ENCODE results near the gene MYH10.
"Not testable (repeated sequence)": the region's sequence is repeated elsewhere in the genome, so short reads cannot be mapped to it uniquely, and the experiment has no call there.

Gene MYH10

GRCh38 chr17:8557176-8557806, 73.2 kb downstream of the MYH10 start:
- no peak for DNase-seq

DNA sequence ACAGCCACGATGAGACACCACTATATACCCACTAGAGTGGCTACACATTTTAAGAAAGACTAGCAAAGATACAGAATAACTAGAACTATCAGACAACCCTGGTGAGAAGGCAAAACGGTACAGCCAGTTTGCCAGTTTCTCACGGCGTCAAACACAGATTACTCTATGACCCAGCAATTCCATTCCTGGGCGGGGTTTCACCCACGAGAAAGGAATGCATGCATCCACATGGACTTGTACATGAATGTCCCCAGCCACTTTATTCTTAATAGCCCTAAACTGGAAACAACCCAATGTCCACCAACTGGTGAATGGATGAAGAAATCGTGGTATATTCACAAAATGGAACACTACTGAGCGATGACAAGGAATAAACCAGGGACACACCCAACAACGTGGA, 74.5 kb downstream of the MYH10 start:
- no peak for DNase-seq

DNA sequence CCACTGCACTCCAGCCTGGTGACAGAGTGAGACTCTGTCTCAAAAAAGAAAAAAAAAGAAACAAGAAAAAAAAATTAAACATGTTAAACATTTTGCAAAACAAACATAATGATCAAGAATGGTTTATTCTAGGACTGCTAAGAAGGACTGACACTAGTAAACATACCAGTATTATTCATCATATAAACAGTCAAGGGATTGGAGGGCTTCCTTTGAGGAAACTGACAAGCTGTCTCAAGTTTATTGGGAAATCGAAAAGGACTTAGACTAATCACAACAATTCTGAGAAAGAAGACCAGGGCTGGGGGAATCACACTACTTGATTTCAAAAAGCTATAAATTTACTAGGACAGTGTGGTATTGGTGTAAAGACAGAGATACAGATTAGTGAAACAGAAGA, 75.5 kb downstream of the MYH10 start:
- DNase-seq: no peak

DNA sequence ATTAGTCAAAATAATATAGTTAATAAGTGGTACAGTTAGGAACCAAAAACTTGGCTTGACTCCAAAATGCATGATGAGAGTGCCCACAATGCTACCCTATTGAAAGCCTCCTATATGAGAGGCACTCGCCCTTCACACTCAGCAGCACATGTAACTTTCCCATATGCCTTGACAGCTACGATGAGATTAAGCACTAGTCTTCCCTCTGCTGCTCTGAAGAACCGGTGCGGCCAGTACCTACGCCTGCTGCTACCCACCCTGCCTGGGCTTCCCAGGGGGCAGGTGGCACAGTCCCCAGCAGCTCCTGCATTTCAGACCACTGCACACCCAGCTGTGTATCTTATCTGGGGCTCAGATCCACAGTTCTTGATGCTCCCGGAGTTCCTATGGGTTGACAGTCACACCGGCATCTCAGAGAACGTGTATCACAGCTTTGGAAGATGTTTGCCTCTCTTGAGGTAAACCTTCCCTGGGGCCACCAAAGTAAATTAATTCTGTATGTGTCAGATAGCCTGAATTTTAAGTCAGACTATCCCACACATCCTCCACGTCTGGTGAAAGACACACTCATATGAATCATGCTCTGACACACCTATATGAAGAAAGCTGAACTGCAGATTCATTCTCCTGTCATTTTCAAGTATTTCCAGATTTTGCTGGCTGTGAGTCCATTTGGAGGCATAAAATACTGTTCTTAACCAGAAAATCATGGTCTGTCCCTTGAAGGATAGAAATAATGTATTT, 77.8 kb downstream of the MYH10 start:
- no peak for DNase-seq

- DNase-seq: no peak
Observed at GRCh38 chr17:8542599-8543502, 87.7 kb downstream of the MYH10 start.

- DNase-seq: not testable (repeated sequence)
Observed at GRCh38 chr17:8539976-8540375, 90.5 kb downstream of the MYH10 start.

DNA sequence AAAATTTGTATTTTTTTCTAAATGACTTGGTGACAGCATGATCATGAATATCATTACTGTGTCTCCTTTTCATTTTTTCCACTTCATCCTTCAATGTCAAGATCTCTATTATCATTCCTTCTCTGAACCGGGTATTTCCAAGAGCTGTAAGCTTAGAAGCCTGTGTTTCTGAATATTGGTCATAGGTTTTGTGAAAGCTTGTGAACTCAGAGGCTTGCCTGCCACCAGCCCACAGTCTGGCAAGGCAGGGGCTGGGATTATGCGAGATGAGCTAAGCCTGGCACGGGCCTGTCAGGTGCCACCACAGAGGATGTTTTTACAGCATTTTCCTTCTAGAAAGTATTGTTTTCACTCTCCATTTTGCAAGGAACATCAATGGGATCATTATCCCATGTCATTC, 92.8 kb downstream of the MYH10 start:
- no peak for DNase-seq

- no peak for DNase-seq
Observed at GRCh38 chr17:8534498-8535188, 95.9 kb downstream of the MYH10 start.

- DNase-seq: no peak
Observed at GRCh38 chr17:8532021-8532420, 98.5 kb downstream of the MYH10 start.

GRCh38 chr17:8522577-8522976, 107.9 kb downstream of the MYH10 start:
- DNase-seq: no peak

GRCh38 chr17:8520981-8521380, 109.5 kb downstream of the MYH10 start:
- DNase-seq: no peak

- no peak for DNase-seq
Observed at GRCh38 chr17:8518850-8519249, 111.7 kb downstream of the MYH10 start.

- DNase-seq: no peak
Observed at GRCh38 chr17:8518326-8518725, 112.2 kb downstream of the MYH10 start.

GRCh38 chr17:8514801-8515200, 115.7 kb downstream of the MYH10 start:
- DNase-seq: no peak

DNA sequence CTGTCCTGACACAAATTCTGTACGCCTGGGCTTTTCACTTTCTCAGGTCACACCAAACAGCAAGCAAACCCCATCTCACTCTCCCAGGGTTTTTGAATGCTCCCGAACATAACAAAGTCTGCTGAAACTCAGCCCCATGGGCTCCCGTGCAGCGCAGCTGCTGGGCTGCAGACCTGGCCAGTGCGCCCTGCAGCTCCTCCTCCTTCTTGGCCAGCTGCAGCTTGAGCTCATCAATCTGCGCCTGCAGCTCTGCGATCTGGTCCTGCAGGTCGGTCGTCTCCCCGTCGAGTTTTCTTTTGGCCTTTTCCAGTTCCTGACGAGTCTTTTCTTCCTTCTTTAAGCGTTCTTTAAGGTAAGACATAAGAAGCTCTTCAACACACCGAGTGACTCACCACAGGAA, 124.4 kb downstream of the MYH10 start:
- DNase-seq: no peak

GRCh38 chr17:8504460-8505207, 125.9 kb downstream of the MYH10 start:
- DNase-seq: no peak

GRCh38 chr17:8503807-8504206, 126.7 kb downstream of the MYH10 start:
- no peak for DNase-seq

GRCh38 chr17:8503368-8503767, 127.2 kb downstream of the MYH10 start:
- DNase-seq: no peak

- no peak for DNase-seq
Observed at GRCh38 chr17:8502126-8502525, 128.4 kb downstream of the MYH10 start.

DNA sequence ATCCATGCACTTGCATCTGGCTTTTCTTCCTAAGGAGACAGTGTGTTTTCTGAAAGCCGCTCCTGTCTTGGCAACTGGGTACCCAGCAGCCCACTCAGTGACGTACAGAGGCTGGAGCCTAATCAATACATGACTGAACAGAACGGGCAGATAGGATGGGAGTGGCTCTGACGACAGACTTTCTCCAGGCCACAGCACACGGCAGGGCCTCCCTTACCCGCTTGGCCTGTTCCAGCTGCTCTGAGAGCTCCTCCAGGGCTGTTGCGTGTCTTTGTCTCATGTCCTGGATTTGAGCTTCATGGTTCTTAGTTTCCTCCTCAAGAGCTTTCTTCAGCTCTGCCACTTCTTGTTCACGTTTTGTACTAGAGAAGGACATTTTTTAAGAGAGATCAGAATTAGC, 129.9 kb downstream of the MYH10 start:
- no peak for DNase-seq

DNA sequence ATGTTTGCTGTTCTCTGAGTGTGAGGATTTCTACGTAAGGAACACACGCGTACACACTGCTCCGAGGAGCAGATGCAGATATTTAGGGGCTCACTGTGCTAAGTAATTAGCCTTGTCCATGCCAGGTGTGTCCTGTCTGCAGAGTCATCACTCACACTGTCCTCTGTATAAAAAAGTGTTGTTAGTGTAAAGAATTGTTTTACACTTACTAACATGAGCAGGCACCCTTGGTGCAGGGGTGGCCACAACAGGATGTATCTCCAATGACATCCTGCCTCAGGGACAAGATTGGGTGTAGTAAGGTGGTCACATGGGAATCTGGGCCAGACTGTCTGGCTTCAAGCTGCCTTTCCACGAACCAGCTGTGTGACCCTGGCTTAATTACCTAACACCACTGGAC, 130.9 kb downstream of the MYH10 start:
- no peak for DNase-seq

Measured in amygdala (tissue), 56 donors.